Measurements from ENCODE around the gene CARHSP1. TPM values are rescaled to one million over a fixed set of nuclear protein-coding genes. Genes with fewer than 3 reads are reported as not detected.

Gene CARHSP1
- total and polyA plus RNA-seq, 2 experiments from 2014 or later: 140 to 167 TPM

DNA sequence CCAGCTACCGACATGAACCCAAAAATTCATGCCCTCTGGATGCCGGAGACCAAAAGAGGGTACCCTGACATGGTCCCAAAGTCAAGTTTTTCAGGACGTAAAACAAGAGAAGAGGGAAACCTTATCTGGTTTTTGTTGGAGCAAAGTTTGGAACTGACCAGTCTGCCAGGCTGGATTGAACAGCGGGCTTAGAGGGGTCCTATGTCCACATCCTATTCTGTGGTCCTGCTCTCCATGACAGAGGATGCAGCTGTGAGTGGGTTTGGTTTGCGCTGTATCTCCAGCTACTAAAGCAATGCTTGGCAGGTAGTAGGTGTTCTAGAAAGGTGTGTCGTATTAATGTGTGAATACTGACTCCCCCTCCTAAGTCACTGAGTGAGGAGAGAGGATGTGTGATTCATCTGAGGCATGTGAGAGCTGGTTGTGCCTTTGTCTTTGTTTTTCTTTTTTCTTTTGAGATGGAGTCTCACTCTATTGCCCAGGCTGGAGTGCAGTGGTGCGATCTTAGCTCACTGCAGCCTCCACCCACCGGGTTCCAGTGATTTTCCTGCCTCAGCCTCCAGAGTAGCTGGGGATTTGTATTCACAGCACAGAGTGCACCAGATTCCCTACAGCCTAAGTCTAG, 40.2 kb downstream of the CARHSP1 start:
- H2AFZ ChIP-seq: no peak overlapping the region
- no peaks in the 10 kb centered on the region for H3K9me2 ChIP-seq (replicated peaks; ENCODE audit: insufficient read depth)
- H3K9me3 ChIP-seq (ENCODE audit: low read depth): no peaks in the 10 kb centered on the region
- no peak overlapping the region for H3K4me3 ChIP-seq
- no peaks in the 10 kb centered on the region for H3K27me3 ChIP-seq
- TF ChIP-seq EZH2phosphoT487 (IDR thresholded peaks at IDR 0.05; ENCODE audit: low read depth, severe bottlenecking, unreplicated experiment) (no peak), EZH2 (IDR thresholded peaks at IDR 0.05; ENCODE audit: borderline replicate concordance) (no peak)
- TF ChIP-seq, protein P1, sequence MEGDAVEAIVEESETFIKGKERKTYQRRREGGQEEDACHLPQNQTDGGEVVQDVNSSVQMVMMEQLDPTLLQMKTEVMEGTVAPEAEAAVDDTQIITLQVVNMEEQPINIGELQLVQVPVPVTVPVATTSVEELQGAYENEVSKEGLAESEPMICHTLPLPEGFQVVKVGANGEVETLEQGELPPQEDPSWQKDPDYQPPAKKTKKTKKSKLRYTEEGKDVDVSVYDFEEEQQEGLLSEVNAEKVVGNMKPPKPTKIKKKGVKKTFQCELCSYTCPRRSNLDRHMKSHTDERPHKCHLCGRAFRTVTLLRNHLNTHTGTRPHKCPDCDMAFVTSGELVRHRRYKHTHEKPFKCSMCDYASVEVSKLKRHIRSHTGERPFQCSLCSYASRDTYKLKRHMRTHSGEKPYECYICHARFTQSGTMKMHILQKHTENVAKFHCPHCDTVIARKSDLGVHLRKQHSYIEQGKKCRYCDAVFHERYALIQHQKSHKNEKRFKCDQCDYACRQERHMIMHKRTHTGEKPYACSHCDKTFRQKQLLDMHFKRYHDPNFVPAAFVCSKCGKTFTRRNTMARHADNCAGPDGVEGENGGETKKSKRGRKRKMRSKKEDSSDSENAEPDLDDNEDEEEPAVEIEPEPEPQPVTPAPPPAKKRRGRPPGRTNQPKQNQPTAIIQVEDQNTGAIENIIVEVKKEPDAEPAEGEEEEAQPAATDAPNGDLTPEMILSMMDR (IDR thresholded peaks at IDR 0.05; ENCODE audit: poor library complexity): no peak
- peaks cover 23% of the 10 kb centered on the region for H3K79me2 ChIP-seq
- H4K20me1 ChIP-seq (ENCODE audit: insufficient read depth, poor library complexity, severe bottlenecking): no peaks in the 10 kb centered on the region
- no peaks in the 10 kb centered on the region for H3K36me3 ChIP-seq (replicated peaks; ENCODE audit: insufficient read depth, low read depth)
- no peak overlapping the region for H3K27ac ChIP-seq
- no peak for DNase-seq (ENCODE audit: low spot score)
- H3K4me1 ChIP-seq (ENCODE audit: insufficient read depth): no peaks in the 10 kb centered on the region
- no peak overlapping the region for H3K4me2 ChIP-seq
- 96% methylated on average over 8 of the region's 8 CpGs for WGBS (ENCODE audit: low lambda C conversion rate, missing lambda C conversion rate)

DNA sequence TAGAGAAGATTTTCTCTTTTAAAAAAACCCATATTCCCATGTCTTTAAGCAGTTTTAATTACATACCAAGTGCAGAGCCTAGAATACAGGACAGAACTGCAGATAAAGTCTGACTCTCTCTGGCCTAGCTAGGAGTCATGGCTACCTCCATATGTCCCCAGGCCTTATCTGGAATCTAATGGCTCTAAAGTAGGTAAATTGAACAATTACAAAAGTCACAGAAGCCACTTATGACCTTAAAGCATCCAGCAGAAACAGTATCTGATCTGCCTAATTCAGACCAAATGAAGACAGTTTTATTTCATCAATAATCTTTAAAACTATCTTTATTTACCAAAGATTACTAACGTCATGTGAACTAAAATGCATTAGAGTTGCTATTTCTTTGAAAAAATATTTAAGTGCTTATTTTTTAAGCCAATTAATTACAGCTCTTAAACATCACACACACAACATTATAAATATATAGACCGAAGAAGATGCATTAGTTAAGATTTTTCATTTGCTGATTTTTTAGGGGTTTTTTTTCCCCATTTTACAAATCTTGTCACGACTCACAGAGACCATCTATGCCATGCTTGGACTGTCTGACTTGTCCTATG, 42.4 kb downstream of the CARHSP1 start:
- Histone ChIP-seq H3K4me1 (ENCODE audit: insufficient read depth) (no peaks in the 10 kb centered on the region), H3K27me3 (no peaks in the 10 kb centered on the region), H3K4me2 (no peak overlapping the region), H3K4me3 (no peak overlapping the region), H3K9me2 (replicated peaks; ENCODE audit: insufficient read depth) (no peaks in the 10 kb centered on the region), H2AFZ (no peak overlapping the region), H3K36me3 (replicated peaks; ENCODE audit: insufficient read depth, low read depth) (no peaks in the 10 kb centered on the region), H3K9me3 (ENCODE audit: low read depth) (no peaks in the 10 kb centered on the region), H4K20me1 (ENCODE audit: insufficient read depth, poor library complexity, severe bottlenecking) (no peaks in the 10 kb centered on the region), H3K27ac (no peak overlapping the region), H3K79me2 (peaks cover 15% of the 10 kb centered on the region)
- TF ChIP-seq EZH2 (IDR thresholded peaks at IDR 0.05; ENCODE audit: borderline replicate concordance) (no peak), EZH2phosphoT487 (IDR thresholded peaks at IDR 0.05; ENCODE audit: low read depth, severe bottlenecking, unreplicated experiment) (no peak)
- TF ChIP-seq, protein P1 (IDR thresholded peaks at IDR 0.05; ENCODE audit: poor library complexity): no peak
- no peak for DNase-seq (ENCODE audit: low spot score)
- WGBS (ENCODE audit: low lambda C conversion rate, missing lambda C conversion rate): 98% methylated on average over 3 of the region's 3 CpGs

DNA sequence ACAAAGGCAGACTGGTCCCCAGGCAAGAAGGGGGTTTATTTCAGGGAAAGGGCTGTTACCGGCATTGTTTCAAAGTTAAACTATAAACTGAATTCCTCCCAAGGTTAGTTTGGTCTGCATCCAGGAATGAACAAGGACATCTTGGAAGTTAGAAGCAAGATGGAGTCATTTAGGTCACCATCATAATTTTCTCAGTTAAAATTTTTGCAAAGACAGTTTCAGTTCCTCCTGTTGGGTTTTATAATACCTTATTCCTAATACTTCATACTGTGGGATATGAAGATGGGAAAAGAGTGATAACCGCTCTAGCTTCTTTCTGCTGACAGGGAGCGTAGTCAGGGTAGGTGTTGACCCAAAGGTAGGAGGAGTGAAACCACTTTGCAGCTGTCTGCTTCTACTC, 46.4 kb downstream of the CARHSP1 start:
- H3K27ac ChIP-seq: no peak overlapping the region
- H3K27me3 ChIP-seq: no peaks in the 10 kb centered on the region
- H4K20me1 ChIP-seq (ENCODE audit: insufficient read depth, poor library complexity, severe bottlenecking): no peaks in the 10 kb centered on the region
- no peaks in the 10 kb centered on the region for H3K4me1 ChIP-seq (ENCODE audit: insufficient read depth)
- H3K36me3 ChIP-seq (replicated peaks; ENCODE audit: insufficient read depth, low read depth): no peaks in the 10 kb centered on the region
- no peak for DNase-seq (ENCODE audit: low spot score)
- H3K4me2 ChIP-seq: no peak overlapping the region
- H3K9me3 ChIP-seq (ENCODE audit: low read depth): no peaks in the 10 kb centered on the region
- H3K9me2 ChIP-seq (replicated peaks; ENCODE audit: insufficient read depth): no peaks in the 10 kb centered on the region
- 94% methylated on average over 3 of the region's 3 CpGs for WGBS (ENCODE audit: low lambda C conversion rate, missing lambda C conversion rate)
- H3K79me2 ChIP-seq: peaks cover 3% of the 10 kb centered on the region
- no peak overlapping the region for H3K4me3 ChIP-seq
- TF ChIP-seq EZH2 (IDR thresholded peaks at IDR 0.05; ENCODE audit: borderline replicate concordance): no peak
- TF ChIP-seq EZH2phosphoT487 (IDR thresholded peaks at IDR 0.05; ENCODE audit: low read depth, severe bottlenecking, unreplicated experiment): no peak
- TF ChIP-seq, protein P1 (IDR thresholded peaks at IDR 0.05; ENCODE audit: poor library complexity): no peak
- H2AFZ ChIP-seq: no peak overlapping the region
